ENCODE measurements around the gene CISTR. TPM values are rescaled to one million over a fixed set of nuclear protein-coding genes. Genes with fewer than 3 reads are reported as not detected.

Gene CISTR
- total and polyA plus RNA-seq, 2 experiments from 2014 or later: not detected

DNA sequence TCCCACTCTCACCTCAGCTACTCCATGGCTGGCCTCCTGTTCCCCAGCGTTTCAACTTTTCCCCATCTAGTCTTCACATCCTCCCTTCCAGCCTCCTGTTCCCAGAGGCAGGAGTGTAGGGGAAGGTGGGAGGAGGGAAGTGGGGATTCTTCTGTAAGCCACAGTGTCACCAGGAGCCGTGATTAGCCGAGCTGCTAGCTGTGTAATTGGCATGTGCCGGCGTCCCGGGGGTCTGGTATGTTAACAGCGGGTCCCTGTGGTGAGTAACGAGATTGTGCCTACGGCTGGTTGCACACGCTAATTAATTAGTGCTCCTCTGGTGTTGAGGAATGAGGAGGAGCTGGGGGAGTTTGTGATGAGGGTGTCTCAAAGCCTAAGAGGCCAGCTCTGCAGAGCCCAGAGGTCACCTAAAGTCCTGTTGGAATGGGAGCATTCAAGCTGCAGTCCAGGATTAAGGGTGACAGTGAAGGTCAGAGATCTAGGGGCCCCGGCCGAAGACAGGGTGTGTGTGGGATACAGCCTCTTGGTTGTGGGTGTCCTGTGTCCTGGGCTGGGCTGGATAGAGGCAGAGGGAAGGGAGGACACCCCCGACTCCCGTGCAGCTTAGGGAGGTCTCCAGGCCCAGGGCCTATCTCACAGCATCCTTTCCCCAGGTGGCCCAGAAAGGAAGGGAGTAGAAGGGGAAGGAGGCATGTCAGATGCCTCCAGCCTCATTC, 14.5 kb downstream of the CISTR start:
- WGBS (ENCODE audit: low lambda C conversion rate, missing lambda C conversion rate): 84% methylated on average over 14 of the region's 14 CpGs
- no peak overlapping the region for H2AFZ ChIP-seq

DNA sequence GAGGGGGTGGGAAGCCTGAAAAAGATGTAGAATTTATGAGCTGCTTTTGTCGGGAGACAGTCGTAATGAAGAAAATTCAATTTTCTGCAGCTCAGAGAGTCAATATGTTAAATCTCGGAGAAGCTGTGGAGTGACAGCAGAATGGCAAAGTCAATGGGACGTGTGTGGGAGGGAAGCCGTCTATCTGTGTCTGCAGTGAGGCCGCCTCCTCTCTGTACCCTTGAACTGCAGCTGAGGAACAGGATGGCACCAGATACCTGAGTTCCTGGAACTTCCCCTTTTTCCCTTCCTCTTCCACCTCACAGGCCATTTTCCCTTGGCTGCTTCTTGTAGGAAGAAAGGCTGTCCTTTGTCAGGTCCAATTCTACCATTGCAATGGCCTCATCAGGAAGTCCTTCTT, 15.2 kb downstream of the CISTR start:
- Histone ChIP-seq H3K4me3 (no peak overlapping the region), H4K20me1 (ENCODE audit: insufficient read depth, poor library complexity, severe bottlenecking) (no peaks in the 10 kb centered on the region), H3K27ac (no peak overlapping the region), H3K4me2 (no peak overlapping the region), H3K36me3 (replicated peaks; ENCODE audit: insufficient read depth, low read depth) (no peaks in the 10 kb centered on the region), H3K4me1 (ENCODE audit: insufficient read depth) (peaks cover 13% of the 10 kb centered on the region), H2AFZ (no peak overlapping the region), H3K27me3 (peaks cover 89% of the 10 kb centered on the region), H3K9me3 (ENCODE audit: low read depth) (no peaks in the 10 kb centered on the region), H3K9me2 (replicated peaks; ENCODE audit: insufficient read depth) (no peaks in the 10 kb centered on the region), H3K79me2 (no peaks in the 10 kb centered on the region)
- DNase-seq (ENCODE audit: low spot score): no peak
- 89% methylated on average over 6 of the region's 6 CpGs for WGBS (ENCODE audit: low lambda C conversion rate, missing lambda C conversion rate)
- TF ChIP-seq EZH2phosphoT487 (IDR thresholded peaks at IDR 0.05; ENCODE audit: low read depth, severe bottlenecking, unreplicated experiment): no peak
- TF ChIP-seq, protein P1, sequence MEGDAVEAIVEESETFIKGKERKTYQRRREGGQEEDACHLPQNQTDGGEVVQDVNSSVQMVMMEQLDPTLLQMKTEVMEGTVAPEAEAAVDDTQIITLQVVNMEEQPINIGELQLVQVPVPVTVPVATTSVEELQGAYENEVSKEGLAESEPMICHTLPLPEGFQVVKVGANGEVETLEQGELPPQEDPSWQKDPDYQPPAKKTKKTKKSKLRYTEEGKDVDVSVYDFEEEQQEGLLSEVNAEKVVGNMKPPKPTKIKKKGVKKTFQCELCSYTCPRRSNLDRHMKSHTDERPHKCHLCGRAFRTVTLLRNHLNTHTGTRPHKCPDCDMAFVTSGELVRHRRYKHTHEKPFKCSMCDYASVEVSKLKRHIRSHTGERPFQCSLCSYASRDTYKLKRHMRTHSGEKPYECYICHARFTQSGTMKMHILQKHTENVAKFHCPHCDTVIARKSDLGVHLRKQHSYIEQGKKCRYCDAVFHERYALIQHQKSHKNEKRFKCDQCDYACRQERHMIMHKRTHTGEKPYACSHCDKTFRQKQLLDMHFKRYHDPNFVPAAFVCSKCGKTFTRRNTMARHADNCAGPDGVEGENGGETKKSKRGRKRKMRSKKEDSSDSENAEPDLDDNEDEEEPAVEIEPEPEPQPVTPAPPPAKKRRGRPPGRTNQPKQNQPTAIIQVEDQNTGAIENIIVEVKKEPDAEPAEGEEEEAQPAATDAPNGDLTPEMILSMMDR (IDR thresholded peaks at IDR 0.05; ENCODE audit: poor library complexity): no peak
- no peak for TF ChIP-seq EZH2 (IDR thresholded peaks at IDR 0.05; ENCODE audit: borderline replicate concordance)

More for the DNA sequence above, 14.5 kb downstream of the CISTR start:
- Histone ChIP-seq H3K9me2 (replicated peaks; ENCODE audit: insufficient read depth) (no peaks in the 10 kb centered on the region), H3K27ac (no peak overlapping the region), H3K4me2 (no peak overlapping the region), H3K27me3 (peaks cover 90% of the 10 kb centered on the region), H3K4me3 (no peak overlapping the region), H4K20me1 (ENCODE audit: insufficient read depth, poor library complexity, severe bottlenecking) (no peaks in the 10 kb centered on the region), H3K36me3 (replicated peaks; ENCODE audit: insufficient read depth, low read depth) (no peaks in the 10 kb centered on the region), H3K4me1 (ENCODE audit: insufficient read depth) (peaks cover 13% of the 10 kb centered on the region), H3K79me2 (no peaks in the 10 kb centered on the region), H3K9me3 (ENCODE audit: low read depth) (no peaks in the 10 kb centered on the region)
- TF ChIP-seq EZH2phosphoT487 (IDR thresholded peaks at IDR 0.05; ENCODE audit: low read depth, severe bottlenecking, unreplicated experiment) (no peak), EZH2 (IDR thresholded peaks at IDR 0.05; ENCODE audit: borderline replicate concordance) (no peak)
- TF ChIP-seq, protein P1 (IDR thresholded peaks at IDR 0.05; ENCODE audit: poor library complexity): no peak
- no peak for DNase-seq (ENCODE audit: low spot score)

GRCh38 chr12:53735556-53735955, 16.2 kb downstream of the CISTR start:
- Histone ChIP-seq H3K4me3 (no peak overlapping the region), H2AFZ (no peak overlapping the region), H3K9me2 (replicated peaks; ENCODE audit: insufficient read depth) (no peaks in the 10 kb centered on the region), H3K27ac (no peak overlapping the region), H3K4me2 (no peak overlapping the region), H3K9me3 (ENCODE audit: low read depth) (no peaks in the 10 kb centered on the region), H3K79me2 (no peaks in the 10 kb centered on the region), H3K27me3 (peaks cover 79% of the 10 kb centered on the region), H3K36me3 (replicated peaks; ENCODE audit: insufficient read depth, low read depth) (no peaks in the 10 kb centered on the region), H3K4me1 (ENCODE audit: insufficient read depth) (peaks cover 13% of the 10 kb centered on the region), H4K20me1 (ENCODE audit: insufficient read depth, poor library complexity, severe bottlenecking) (no peaks in the 10 kb centered on the region)
- 71% methylated on average over 2 of the region's 2 CpGs for WGBS (ENCODE audit: low lambda C conversion rate, missing lambda C conversion rate)
- TF ChIP-seq EZH2phosphoT487 (IDR thresholded peaks at IDR 0.05; ENCODE audit: low read depth, severe bottlenecking, unreplicated experiment) (no peak), EZH2 (IDR thresholded peaks at IDR 0.05; ENCODE audit: borderline replicate concordance) (no peak)
- TF ChIP-seq, protein P1 (IDR thresholded peaks at IDR 0.05; ENCODE audit: poor library complexity): no peak
- DNase-seq (ENCODE audit: low spot score): no peak

All from hepatocyte (in vitro differentiated cells).